ENCODE results near the gene FBXO48.

DNA sequence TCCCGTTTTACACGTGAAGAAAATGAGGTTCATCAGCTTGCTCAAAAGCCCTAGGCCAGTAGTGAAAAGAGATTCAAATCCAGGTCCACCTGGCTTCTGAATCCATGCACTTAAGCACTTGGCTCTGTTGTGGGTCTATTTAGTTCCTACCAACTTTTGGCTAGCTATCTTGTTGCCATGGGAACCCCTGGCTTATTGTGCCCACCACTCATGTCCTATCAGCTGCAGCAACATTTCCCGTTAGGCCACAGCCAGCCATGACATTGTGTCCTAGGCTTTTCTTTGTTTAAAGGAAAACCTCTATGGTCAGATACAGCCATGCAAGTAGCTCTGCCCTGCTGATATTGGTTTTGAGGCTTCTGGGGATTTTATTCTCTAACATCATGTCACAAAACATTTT lies 52.2 kb downstream of the FBXO48 start:
- TF ChIP-seq, protein P1, sequence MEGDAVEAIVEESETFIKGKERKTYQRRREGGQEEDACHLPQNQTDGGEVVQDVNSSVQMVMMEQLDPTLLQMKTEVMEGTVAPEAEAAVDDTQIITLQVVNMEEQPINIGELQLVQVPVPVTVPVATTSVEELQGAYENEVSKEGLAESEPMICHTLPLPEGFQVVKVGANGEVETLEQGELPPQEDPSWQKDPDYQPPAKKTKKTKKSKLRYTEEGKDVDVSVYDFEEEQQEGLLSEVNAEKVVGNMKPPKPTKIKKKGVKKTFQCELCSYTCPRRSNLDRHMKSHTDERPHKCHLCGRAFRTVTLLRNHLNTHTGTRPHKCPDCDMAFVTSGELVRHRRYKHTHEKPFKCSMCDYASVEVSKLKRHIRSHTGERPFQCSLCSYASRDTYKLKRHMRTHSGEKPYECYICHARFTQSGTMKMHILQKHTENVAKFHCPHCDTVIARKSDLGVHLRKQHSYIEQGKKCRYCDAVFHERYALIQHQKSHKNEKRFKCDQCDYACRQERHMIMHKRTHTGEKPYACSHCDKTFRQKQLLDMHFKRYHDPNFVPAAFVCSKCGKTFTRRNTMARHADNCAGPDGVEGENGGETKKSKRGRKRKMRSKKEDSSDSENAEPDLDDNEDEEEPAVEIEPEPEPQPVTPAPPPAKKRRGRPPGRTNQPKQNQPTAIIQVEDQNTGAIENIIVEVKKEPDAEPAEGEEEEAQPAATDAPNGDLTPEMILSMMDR (IDR thresholded peaks at IDR 0.05): no peak
- no peak for TF ChIP-seq POLR2A (IDR thresholded peaks at IDR 0.05)
- TF ChIP-seq EP300 (IDR thresholded peaks at IDR 0.05; ENCODE audit: low read depth): no peak
